Left ventricle myocardium inferior (tissue), 1 donor: ENCODE data around the gene ZNF90. TPM values are rescaled to one million over a fixed set of nuclear protein-coding genes. Genes with fewer than 3 reads are reported as not detected.
"Not testable (repeated sequence)": the region's sequence is repeated elsewhere in the genome, so short reads cannot be mapped to it uniquely, and the experiment has no call there.

ENCODE experiments used
- DNase-seq: peaks from one replicate; pipeline ENCODE4 v3.0.0-alpha.2; 2020
- H3K27ac ChIP-seq: fragments of 200-600 bp; replicated peaks from 2 replicates; pipeline ENCODE4 v1.8.0; 2021
- H3K27me3 ChIP-seq: fragments of 200-600 bp; 2 replicates; pipeline ENCODE4 v1.8.0; 2021; ENCODE audit warnings: low read depth
- H3K36me3 ChIP-seq: fragments of 200-600 bp; 2 replicates; pipeline ENCODE4 v1.8.0; 2021
- H3K4me1 ChIP-seq: fragments of 200-600 bp; 2 replicates; pipeline ENCODE4 v1.8.0; 2021
- H3K4me3 ChIP-seq: fragments of 200-600 bp; 2 replicates; pipeline ENCODE4 v1.8.0; 2021; ENCODE audit warnings: mild to moderate bottlenecking, moderate library complexity
- H3K9me3 ChIP-seq: fragments of 200-600 bp; replicated peaks from 2 replicates; pipeline ENCODE4 v1.8.0; 2021
- intact Hi-C: fragments of 100-400 bp; cut with micrococcal nuclease; formaldehyde crosslinking; loops from one replicate; pipeline ENCODE4 v1.11.0; 2022
- total RNA-seq: library from RNA; stranded (reverse); fragmentation: NEBNext Ultra II Directional; extraction: Animal tissue kit (Norgen Biotek cat#: 25700); gene quantifications from one replicate; pipeline ENCODE4 v1.2.1, GENCODE V29; 2021
- TF ChIP-seq, protein P1 (sequence below): fragments of 200-600 bp; IDR thresholded peaks from 2 replicates; pipeline ENCODE4 v1.8.0; 2021; ENCODE audit warnings: antibody characterized with exemption, mild to moderate bottlenecking, borderline replicate concordance
- donor health status: DM: no; HTN: yes; CAD: no; lungs with severe emphysema.

ZNF90 gene
- total RNA-seq, 1 donor from 2014 or later: 0.66 TPM

DNA sequence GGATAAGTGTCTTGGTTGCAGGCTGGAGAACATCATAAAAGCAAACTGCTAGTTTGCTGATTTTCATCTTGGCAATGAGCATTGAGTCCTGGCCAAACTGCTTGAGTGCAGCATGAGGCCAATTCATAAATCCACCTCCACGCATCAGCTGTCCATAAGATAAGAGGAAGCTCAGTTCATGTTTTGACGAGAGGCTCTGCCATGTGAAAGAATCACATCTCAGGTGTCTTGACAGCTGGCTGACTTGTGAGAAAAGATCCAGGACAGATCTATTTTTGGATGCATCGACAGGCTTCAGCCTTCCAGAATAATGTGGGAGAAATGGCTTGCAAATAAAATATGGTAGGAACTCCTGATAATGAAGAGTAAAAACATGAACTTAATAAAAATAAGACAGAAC, 33.1 kb upstream of the ZNF90 start:
- Histone ChIP-seq H3K4me1 (peaks cover 20% of the 10 kb centered on the region), H3K27me3 (no peaks in the 10 kb centered on the region), H3K36me3 (no peaks in the 10 kb centered on the region), H3K9me3 (no peaks in the 10 kb centered on the region), H3K4me3 (no peak overlapping the region), H3K27ac (peak overlapping the region; percentile 44)
- TF ChIP-seq, protein P1, sequence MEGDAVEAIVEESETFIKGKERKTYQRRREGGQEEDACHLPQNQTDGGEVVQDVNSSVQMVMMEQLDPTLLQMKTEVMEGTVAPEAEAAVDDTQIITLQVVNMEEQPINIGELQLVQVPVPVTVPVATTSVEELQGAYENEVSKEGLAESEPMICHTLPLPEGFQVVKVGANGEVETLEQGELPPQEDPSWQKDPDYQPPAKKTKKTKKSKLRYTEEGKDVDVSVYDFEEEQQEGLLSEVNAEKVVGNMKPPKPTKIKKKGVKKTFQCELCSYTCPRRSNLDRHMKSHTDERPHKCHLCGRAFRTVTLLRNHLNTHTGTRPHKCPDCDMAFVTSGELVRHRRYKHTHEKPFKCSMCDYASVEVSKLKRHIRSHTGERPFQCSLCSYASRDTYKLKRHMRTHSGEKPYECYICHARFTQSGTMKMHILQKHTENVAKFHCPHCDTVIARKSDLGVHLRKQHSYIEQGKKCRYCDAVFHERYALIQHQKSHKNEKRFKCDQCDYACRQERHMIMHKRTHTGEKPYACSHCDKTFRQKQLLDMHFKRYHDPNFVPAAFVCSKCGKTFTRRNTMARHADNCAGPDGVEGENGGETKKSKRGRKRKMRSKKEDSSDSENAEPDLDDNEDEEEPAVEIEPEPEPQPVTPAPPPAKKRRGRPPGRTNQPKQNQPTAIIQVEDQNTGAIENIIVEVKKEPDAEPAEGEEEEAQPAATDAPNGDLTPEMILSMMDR: no peak
- no peak for DNase-seq
- intact Hi-C loops: no loop called here

DNA sequence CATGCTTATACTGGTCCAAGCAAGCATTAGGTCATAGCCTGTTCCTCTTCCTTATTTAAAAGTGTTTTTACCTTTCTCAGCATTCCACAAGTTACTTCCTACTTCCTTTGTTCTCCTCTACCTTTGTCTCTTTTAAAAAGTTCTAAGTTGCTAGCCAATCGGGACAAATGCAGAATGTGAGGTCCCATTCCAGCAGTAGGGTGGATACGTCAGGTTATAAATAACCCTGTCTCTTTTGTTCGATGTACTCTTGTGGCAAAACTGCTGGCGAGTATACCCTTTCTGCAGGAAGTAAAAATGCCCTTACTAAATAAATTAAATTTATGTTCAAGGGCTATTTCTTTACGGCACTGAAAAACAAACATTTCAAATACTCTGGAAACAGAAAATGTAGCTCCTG, 32.1 kb upstream of the ZNF90 start:
- DNase-seq, H3K9me3 ChIP-seq, intact Hi-C loops, H3K36me3 ChIP-seq, H3K4me3 ChIP-seq, H3K27me3 ChIP-seq: not testable (repeated sequence)
- Histone ChIP-seq H3K4me1 (peaks cover 19% of the 10 kb centered on the region), H3K27ac (peak overlapping the region; percentile 44)

DNA sequence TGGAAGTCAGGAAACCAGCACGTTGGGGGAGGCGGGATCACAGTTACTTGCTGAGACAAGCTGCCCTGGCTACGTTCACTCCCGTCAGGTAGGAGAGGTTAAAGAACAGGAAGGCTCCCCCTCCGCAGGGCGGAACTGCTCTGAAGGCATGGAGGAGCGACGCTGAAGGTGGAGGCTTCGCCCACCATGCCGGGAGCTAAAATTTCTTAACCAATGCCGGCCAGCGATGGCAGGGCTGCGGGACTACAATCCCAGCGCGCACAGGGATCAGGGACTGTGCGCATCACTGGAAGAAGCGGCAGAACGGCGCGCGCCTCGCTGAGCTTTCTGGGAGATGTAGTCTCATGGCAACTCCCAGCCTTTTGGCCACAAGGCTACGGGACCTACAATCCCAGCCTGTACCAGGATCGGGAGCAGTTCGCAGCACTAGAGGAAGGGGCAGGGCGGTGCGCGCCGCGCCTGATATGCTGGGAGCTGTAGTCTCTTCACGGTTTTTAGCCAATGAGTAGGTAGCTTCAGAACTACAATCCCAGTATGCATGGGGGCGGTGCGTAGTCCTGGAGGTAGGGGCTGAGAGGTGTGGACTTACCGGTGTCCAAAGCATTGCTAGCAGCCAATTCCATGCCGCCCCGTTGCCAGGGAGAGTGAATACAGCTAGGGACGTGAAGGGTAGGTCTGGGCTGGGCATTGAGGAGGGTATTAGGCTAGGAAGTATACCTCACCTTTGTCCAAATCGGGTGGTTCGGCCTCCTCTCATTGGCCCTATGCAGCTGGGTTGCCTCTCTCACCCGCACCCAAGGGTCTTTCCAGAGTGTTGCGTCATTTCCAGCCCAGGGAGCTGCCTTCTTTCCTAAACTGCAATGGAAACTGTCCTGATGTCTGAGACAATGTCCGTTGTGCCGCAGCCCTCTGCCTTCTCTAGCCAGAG, 25.7 kb upstream of the ZNF90 start:
- intact Hi-C loops: no loop called here
- peaks cover 13% of the 10 kb centered on the region for H3K4me1 ChIP-seq
- no peaks in the 10 kb centered on the region for H3K36me3 ChIP-seq
- TF ChIP-seq, protein P1: peak; percentile 33
- H3K27me3 ChIP-seq: no peaks in the 10 kb centered on the region
- H3K27ac ChIP-seq: peak overlapping the region; percentile 92
- no peaks in the 10 kb centered on the region for H3K9me3 ChIP-seq
- H3K4me3 ChIP-seq: peak overlapping the region; percentile 88
- DNase-seq: peak; percentile 95

DNA sequence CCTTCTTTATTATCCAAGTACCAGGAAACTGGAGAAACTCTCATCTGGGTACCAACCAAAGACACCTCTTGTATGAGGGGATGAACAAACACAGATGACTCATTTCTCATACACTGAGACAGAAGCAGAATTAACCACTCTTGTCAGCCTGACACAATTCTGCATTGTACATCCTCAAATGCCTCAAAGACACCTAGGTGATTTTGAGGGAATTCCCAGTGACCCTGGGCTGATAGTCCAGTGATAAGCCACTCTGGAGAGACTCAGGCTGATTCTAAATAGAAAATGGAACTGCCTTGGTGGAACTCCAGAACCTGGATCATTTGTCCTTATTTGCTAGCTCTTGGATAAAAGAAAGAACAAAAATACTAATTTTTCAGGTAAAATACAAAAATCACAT, 19.1 kb upstream of the ZNF90 start:
- H3K36me3 ChIP-seq, intact Hi-C loops, H3K4me3 ChIP-seq, H3K9me3 ChIP-seq, DNase-seq, H3K4me1 ChIP-seq, H3K27me3 ChIP-seq, H3K27ac ChIP-seq: not testable (repeated sequence)

DNA sequence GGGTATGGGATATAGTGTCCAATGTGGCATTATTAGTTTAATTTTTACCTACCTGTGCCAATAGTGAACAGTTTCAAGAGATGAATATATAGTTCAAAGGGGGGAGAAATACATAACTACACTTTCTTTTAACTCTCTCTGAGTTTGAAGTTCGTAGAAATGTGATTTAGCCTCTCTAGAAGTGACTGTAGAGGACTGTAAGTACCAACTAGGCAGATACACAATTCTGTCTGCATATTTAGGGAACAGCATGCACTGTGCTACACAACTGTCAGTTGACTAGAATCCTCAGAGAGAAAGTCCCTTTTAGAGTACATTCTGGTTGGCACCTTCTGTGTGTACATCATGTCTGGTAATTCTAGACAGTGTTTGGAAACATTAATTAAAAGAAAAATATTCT, 17.5 kb upstream of the ZNF90 start:
- no peaks in the 10 kb centered on the region for H3K36me3 ChIP-seq
- no peaks in the 10 kb centered on the region for H3K4me1 ChIP-seq
- TF ChIP-seq, protein P1: no peak
- H3K27ac ChIP-seq: no peak overlapping the region
- DNase-seq: no peak
- intact Hi-C loops: no loop called here
- no peaks in the 10 kb centered on the region for H3K27me3 ChIP-seq
- no peak overlapping the region for H3K4me3 ChIP-seq
- no peaks in the 10 kb centered on the region for H3K9me3 ChIP-seq

DNA sequence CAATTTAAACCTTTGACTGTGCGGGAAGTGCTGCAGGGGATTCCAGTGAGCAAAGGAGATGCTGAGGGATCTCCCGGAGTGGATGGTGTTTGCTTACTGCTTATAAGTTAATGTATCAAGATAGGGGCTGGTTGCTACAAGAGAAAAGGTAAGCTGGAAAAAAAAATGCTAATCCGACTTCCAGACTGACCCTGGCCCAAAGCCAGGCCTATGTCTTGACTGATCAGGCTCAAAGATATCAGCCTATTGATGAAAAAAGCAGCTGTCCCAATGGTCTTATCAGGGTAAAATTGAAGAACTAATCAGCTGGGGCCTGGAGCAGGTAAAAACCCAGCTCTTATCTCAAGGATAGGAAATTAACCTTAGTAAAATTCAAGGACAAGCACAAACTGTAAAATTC, 10.9 kb upstream of the ZNF90 start:
- no peaks in the 10 kb centered on the region for H3K36me3 ChIP-seq
- H3K27ac ChIP-seq: no peak overlapping the region

More for the DNA sequence above, 10.9 kb upstream of the ZNF90 start:
- Histone ChIP-seq H3K9me3 (no peaks in the 10 kb centered on the region), H3K27me3 (peaks cover 23% of the 10 kb centered on the region), H3K4me3 (no peak overlapping the region), H3K4me1 (no peaks in the 10 kb centered on the region)
- DNase-seq: no peak
- intact Hi-C loops: no loop called here
- TF ChIP-seq, protein P1: no peak
